Right lobe of liver (tissue), 4 donors: ENCODE data around the gene RGS10.

Experiments used
- POLR2A ChIP-seq: fragments of 450-650 bp; IDR thresholded peaks from one replicate; pipeline ENCODE4 v1.6.1; 2017; ENCODE audit warnings: antibody characterized with exemption, mild to moderate bottlenecking
- TF ChIP-seq, protein P1 (sequence below), 4 donors: fragments of 200-600 bp in 3 of 4; fragments of 450-650 bp in 1 of 4; IDR thresholded peaks; one replicate each; pipeline versions ENCODE4 v1.5.1 to v1.8.0; 2016 to 2022; ENCODE audit warnings: antibody characterized with exemption in 4 of 4, mild to moderate bottlenecking in 2 of 4
- donor health status: DM: no; HTN: no; CAD: no.
- donor health status: DM: no; HTN: no; CAD: no.
- donor health status: DM: no; HTN: yes; CAD: no.

GRCh38 chr10:119480667-119481066 lies 61.9 kb downstream of the RGS10 start:
- TF ChIP-seq, protein P1, sequence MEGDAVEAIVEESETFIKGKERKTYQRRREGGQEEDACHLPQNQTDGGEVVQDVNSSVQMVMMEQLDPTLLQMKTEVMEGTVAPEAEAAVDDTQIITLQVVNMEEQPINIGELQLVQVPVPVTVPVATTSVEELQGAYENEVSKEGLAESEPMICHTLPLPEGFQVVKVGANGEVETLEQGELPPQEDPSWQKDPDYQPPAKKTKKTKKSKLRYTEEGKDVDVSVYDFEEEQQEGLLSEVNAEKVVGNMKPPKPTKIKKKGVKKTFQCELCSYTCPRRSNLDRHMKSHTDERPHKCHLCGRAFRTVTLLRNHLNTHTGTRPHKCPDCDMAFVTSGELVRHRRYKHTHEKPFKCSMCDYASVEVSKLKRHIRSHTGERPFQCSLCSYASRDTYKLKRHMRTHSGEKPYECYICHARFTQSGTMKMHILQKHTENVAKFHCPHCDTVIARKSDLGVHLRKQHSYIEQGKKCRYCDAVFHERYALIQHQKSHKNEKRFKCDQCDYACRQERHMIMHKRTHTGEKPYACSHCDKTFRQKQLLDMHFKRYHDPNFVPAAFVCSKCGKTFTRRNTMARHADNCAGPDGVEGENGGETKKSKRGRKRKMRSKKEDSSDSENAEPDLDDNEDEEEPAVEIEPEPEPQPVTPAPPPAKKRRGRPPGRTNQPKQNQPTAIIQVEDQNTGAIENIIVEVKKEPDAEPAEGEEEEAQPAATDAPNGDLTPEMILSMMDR (IDR thresholded peaks at IDR 0.05): no peak
- no peak for TF ChIP-seq POLR2A
